Activated naive CD8-positive, alpha-beta T cell (primary cell): ENCODE measurements around the gene SMOC2.
"Not testable (repeated sequence)": the region's sequence is repeated elsewhere in the genome, so short reads cannot be mapped to it uniquely, and the experiment has no call there.

ENCODE experiments used
- H3K27ac Mint-ChIP-seq: one replicate; pipeline ENCODE4 v1.8.0; 2021; ENCODE audit warnings: mixed read lengths
- H3K27me3 Mint-ChIP-seq: one replicate; pipeline ENCODE4 v1.8.0; 2021; ENCODE audit warnings: mixed read lengths
- H3K36me3 Mint-ChIP-seq: one replicate; pipeline ENCODE4 v1.8.0; 2021; ENCODE audit warnings: mixed read lengths
- H3K4me1 Mint-ChIP-seq: one replicate; pipeline ENCODE4 v1.8.0; 2021; ENCODE audit warnings: low read depth, mixed read lengths
- H3K4me3 Mint-ChIP-seq: one replicate; pipeline ENCODE4 v1.8.0; 2021; ENCODE audit warnings: mild to moderate bottlenecking, mixed read lengths
- H3K9me3 Mint-ChIP-seq: one replicate; pipeline ENCODE4 v1.8.0; 2021; ENCODE audit warnings: low read depth, mixed read lengths

SMOC2 gene

GRCh38 chr6:168603234-168603633 is 162.2 kb downstream of the SMOC2 start:
- Mint-ChIP-seq H3K27me3 (peaks cover 2% of the 10 kb centered on the region), H3K27ac (no peak overlapping the region), H3K4me3 (no peak overlapping the region), H3K4me1 (no peaks in the 10 kb centered on the region), H3K36me3 (no peaks in the 10 kb centered on the region), H3K9me3 (no peaks in the 10 kb centered on the region)

GRCh38 chr6:168605964-168606363 is 165.0 kb downstream of the SMOC2 start:
- Mint-ChIP-seq H3K36me3 (no peaks in the 10 kb centered on the region), H3K27me3 (peaks cover 2% of the 10 kb centered on the region), H3K9me3 (no peaks in the 10 kb centered on the region), H3K4me3 (no peak overlapping the region), H3K27ac (no peak overlapping the region), H3K4me1 (no peaks in the 10 kb centered on the region)

GRCh38 chr6:168606722-168607121 is 165.7 kb downstream of the SMOC2 start:
- H3K4me3 Mint-ChIP-seq, result no peak overlapping the region
- H3K36me3 Mint-ChIP-seq, result no peaks in the 10 kb centered on the region

GRCh38 chr6:168607272-168608112 is 166.5 kb downstream of the SMOC2 start:
- H3K36me3 Mint-ChIP-seq, result no peaks in the 10 kb centered on the region
- peaks cover 2% of the 10 kb centered on the region for H3K27me3 Mint-ChIP-seq
- H3K4me1 Mint-ChIP-seq, result no peaks in the 10 kb centered on the region
- no peak overlapping the region for H3K4me3 Mint-ChIP-seq
- H3K27ac Mint-ChIP-seq, result no peak overlapping the region
- no peaks in the 10 kb centered on the region for H3K9me3 Mint-ChIP-seq

More at GRCh38 chr6:168606722-168607121, 165.7 kb downstream of the SMOC2 start:
- Mint-ChIP-seq H3K27ac (no peak overlapping the region), H3K4me1 (no peaks in the 10 kb centered on the region), H3K27me3 (peaks cover 2% of the 10 kb centered on the region), H3K9me3 (no peaks in the 10 kb centered on the region)

GRCh38 chr6:168608113-168608400 is 167.1 kb downstream of the SMOC2 start:
- Mint-ChIP-seq H3K4me3 (no peak overlapping the region), H3K27me3 (peaks cover 2% of the 10 kb centered on the region), H3K9me3 (no peaks in the 10 kb centered on the region), H3K4me1 (no peaks in the 10 kb centered on the region), H3K36me3 (no peaks in the 10 kb centered on the region), H3K27ac (no peak overlapping the region)

- Mint-ChIP-seq H3K36me3 (no peaks in the 10 kb centered on the region), H3K4me1 (no peaks in the 10 kb centered on the region), H3K9me3 (no peaks in the 10 kb centered on the region), H3K4me3 (no peak overlapping the region), H3K27me3 (peaks cover 2% of the 10 kb centered on the region), H3K27ac (no peak overlapping the region)
These were observed 168.2 kb downstream of the SMOC2 start for GRCh38 chr6:168609026-168609685.

- H3K36me3 Mint-ChIP-seq, result no peaks in the 10 kb centered on the region
These were observed 169.0 kb downstream of the SMOC2 start for GRCh38 chr6:168609914-168610490.

GRCh38 chr6:168610966-168611365 is 170.0 kb downstream of the SMOC2 start:
- not testable (repeated sequence) for H3K36me3 Mint-ChIP-seq, H3K4me3 Mint-ChIP-seq, H3K27ac Mint-ChIP-seq

More at GRCh38 chr6:168609914-168610490, 169.0 kb downstream of the SMOC2 start:
- H3K4me3 Mint-ChIP-seq, result no peak overlapping the region
- peaks cover 2% of the 10 kb centered on the region for H3K27me3 Mint-ChIP-seq
- H3K27ac Mint-ChIP-seq, result no peak overlapping the region
- H3K9me3 Mint-ChIP-seq, result no peaks in the 10 kb centered on the region
- H3K4me1 Mint-ChIP-seq, result no peaks in the 10 kb centered on the region

GRCh38 chr6:168611691-168612090 is 170.7 kb downstream of the SMOC2 start:
- H3K9me3 Mint-ChIP-seq, result no peaks in the 10 kb centered on the region
- no peaks in the 10 kb centered on the region for H3K4me1 Mint-ChIP-seq
- H3K27me3 Mint-ChIP-seq, result peaks cover 2% of the 10 kb centered on the region
- H3K27ac Mint-ChIP-seq, result no peak overlapping the region
- H3K36me3 Mint-ChIP-seq, result no peaks in the 10 kb centered on the region
- H3K4me3 Mint-ChIP-seq, result no peak overlapping the region

More at GRCh38 chr6:168610966-168611365, 170.0 kb downstream of the SMOC2 start:
- not testable (repeated sequence) for H3K27me3 Mint-ChIP-seq, H3K9me3 Mint-ChIP-seq, H3K4me1 Mint-ChIP-seq

GRCh38 chr6:168612586-168612985 is 171.6 kb downstream of the SMOC2 start:
- Mint-ChIP-seq H3K27me3 (no peaks in the 10 kb centered on the region), H3K9me3 (no peaks in the 10 kb centered on the region), H3K4me1 (no peaks in the 10 kb centered on the region), H3K4me3 (no peak overlapping the region), H3K27ac (no peak overlapping the region), H3K36me3 (no peaks in the 10 kb centered on the region)

- H3K4me3 Mint-ChIP-seq, result no peak overlapping the region
These were observed 174.9 kb downstream of the SMOC2 start for GRCh38 chr6:168615837-168616236.

GRCh38 chr6:168616816-168617765 is 176.1 kb downstream of the SMOC2 start:
- Mint-ChIP-seq H3K27ac (no peak overlapping the region), H3K36me3 (no peaks in the 10 kb centered on the region), H3K4me3 (no peak overlapping the region), H3K4me1 (no peaks in the 10 kb centered on the region), H3K9me3 (no peaks in the 10 kb centered on the region), H3K27me3 (peaks cover 4% of the 10 kb centered on the region)

More at GRCh38 chr6:168615837-168616236, 174.9 kb downstream of the SMOC2 start:
- H3K9me3 Mint-ChIP-seq, result no peaks in the 10 kb centered on the region
- H3K27me3 Mint-ChIP-seq, result peaks cover 2% of the 10 kb centered on the region
- H3K27ac Mint-ChIP-seq, result no peak overlapping the region
- H3K4me1 Mint-ChIP-seq, result no peaks in the 10 kb centered on the region
- no peaks in the 10 kb centered on the region for H3K36me3 Mint-ChIP-seq

- H3K4me3 Mint-ChIP-seq, result no peak overlapping the region
- H3K27me3 Mint-ChIP-seq, result peaks cover 7% of the 10 kb centered on the region
- H3K27ac Mint-ChIP-seq, result no peak overlapping the region
- no peaks in the 10 kb centered on the region for H3K36me3 Mint-ChIP-seq
- H3K9me3 Mint-ChIP-seq, result no peaks in the 10 kb centered on the region
- H3K4me1 Mint-ChIP-seq, result no peaks in the 10 kb centered on the region
These were observed 177.7 kb downstream of the SMOC2 start for GRCh38 chr6:168618546-168619315.
